Measurements from ENCODE around the gene CASK. TPM values are rescaled to one million over a fixed set of nuclear protein-coding genes. Genes with fewer than 3 reads are reported as not detected.

Gene CASK
- polyA plus RNA-seq, 2 donors = 5.2 to 7.7 TPM

DNA sequence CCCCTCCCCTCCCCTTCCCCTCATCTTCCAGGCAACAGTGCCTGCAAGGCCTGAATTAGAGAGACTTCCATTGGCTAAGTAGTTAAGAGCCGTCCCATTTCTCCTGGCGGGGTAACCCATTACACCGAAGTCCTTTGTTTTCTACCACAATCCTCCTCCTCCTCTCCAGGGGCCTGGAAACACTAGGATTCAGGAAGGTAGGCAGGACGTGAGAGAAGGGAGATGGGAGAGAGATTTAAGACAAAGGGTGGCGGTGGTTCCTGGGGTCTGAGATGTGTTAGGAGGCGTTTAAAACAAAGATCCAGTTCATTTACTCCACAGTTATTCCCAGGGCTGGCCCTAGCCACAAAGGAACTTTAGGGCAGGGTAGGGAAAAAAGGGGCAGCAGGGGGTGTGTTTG lies 448.2 kb downstream of the CASK start:
- no peak overlapping the region for H3K4me3 ChIP-seq (ENCODE audit: low read depth in 1 of 2, low read length in 2 of 2)
- no peaks in the 10 kb centered on the region for H3K27me3 ChIP-seq (ENCODE audit: control insufficient read depth in 1 of 2, insufficient read depth in 2 of 2, low read length in 2 of 2)
- H3K9me3 ChIP-seq (ENCODE audit: control insufficient read depth in 2 of 2, insufficient read depth in 1 of 2, low read depth in 1 of 2, low read length in 1 of 2) = no peaks in the 10 kb centered on the region
- 61 to 83% methylated on average over 6 of the region's 6 CpGs for WGBS, 2 donors
- no peaks in the 10 kb centered on the region for H3K4me1 ChIP-seq (ENCODE audit: control insufficient read depth in 2 of 2, insufficient read depth in 2 of 2, low read length in 1 of 2)
- H3K27ac ChIP-seq (ENCODE audit: low read depth in 2 of 2, low read length in 1 of 2) = no peak overlapping the region
- H3K36me3 ChIP-seq (ENCODE audit: control insufficient read depth in 2 of 2, insufficient read depth in 2 of 2, low read length in 1 of 2) = no peaks in the 10 kb centered on the region

- H3K4me3 ChIP-seq (ENCODE audit: low read depth in 1 of 2, low read length in 2 of 2) = no peak overlapping the region
- H3K36me3 ChIP-seq (ENCODE audit: control insufficient read depth in 2 of 2, insufficient read depth in 2 of 2, low read length in 1 of 2) = no peaks in the 10 kb centered on the region
- no peaks in the 10 kb centered on the region for H3K27me3 ChIP-seq (ENCODE audit: control insufficient read depth in 1 of 2, insufficient read depth in 2 of 2, low read length in 2 of 2)
- 85 to 90% methylated on average over 14 to 16 of the region's 16 CpGs for WGBS, 2 donors
- H3K9me3 ChIP-seq (ENCODE audit: control insufficient read depth in 2 of 2, insufficient read depth in 1 of 2, low read depth in 1 of 2, low read length in 1 of 2) = no peaks in the 10 kb centered on the region
- H3K27ac ChIP-seq (ENCODE audit: low read depth in 2 of 2, low read length in 1 of 2) = no peak overlapping the region
- H3K4me1 ChIP-seq (ENCODE audit: control insufficient read depth in 2 of 2, insufficient read depth in 2 of 2, low read length in 1 of 2) = no peaks in the 10 kb centered on the region
Observed at GRCh38 chrX:41474726-41475100, 448.6 kb downstream of the CASK start.

DNA sequence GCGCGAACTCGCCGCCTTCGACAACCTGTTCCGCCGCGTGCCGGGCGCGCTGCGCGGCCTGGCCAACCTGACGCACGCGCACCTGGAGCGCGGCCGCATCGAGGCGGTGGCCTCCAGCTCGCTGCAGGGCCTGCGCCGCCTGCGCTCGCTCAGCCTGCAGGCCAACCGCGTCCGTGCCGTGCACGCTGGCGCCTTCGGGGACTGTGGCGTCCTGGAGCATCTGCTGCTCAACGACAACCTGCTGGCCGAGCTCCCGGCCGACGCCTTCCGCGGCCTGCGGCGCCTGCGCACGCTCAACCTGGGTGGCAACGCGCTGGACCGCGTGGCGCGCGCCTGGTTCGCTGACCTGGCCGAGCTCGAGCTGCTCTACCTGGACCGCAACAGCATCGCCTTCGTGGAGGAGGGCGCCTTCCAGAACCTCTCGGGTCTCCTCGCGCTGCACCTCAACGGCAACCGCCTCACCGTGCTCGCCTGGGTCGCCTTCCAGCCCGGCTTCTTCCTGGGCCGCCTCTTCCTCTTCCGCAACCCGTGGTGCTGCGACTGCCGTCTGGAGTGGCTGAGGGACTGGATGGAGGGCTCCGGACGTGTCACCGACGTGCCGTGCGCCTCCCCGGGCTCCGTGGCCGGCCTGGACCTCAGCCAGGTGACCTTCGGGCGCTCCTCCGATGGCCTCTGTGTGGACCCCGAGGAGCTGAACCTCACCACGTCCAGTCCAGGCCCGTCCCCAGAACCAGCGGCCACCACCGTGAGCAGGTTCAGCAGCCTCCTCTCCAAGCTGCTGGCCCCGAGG lies 449.2 kb downstream of the CASK start:
- WGBS, 2 donors = 92 to 96% methylated on average over 81 to 91 of the region's 91 CpGs
- Histone ChIP-seq H3K4me1 (ENCODE audit: control insufficient read depth in 2 of 2, insufficient read depth in 2 of 2, low read length in 1 of 2) (no peaks in the 10 kb centered on the region), H3K27me3 (ENCODE audit: control insufficient read depth in 1 of 2, insufficient read depth in 2 of 2, low read length in 2 of 2) (no peaks in the 10 kb centered on the region), H3K27ac (ENCODE audit: low read depth in 2 of 2, low read length in 1 of 2) (no peak overlapping the region), H3K36me3 (ENCODE audit: control insufficient read depth in 2 of 2, insufficient read depth in 2 of 2, low read length in 1 of 2) (no peaks in the 10 kb centered on the region), H3K9me3 (ENCODE audit: control insufficient read depth in 2 of 2, insufficient read depth in 1 of 2, low read depth in 1 of 2, low read length in 1 of 2) (no peaks in the 10 kb centered on the region), H3K4me3 (ENCODE audit: low read depth in 1 of 2, low read length in 2 of 2) (no peak overlapping the region)

GRCh38 chrX:41472231-41472815 lies 451.0 kb downstream of the CASK start:
- Histone ChIP-seq H3K27me3 (ENCODE audit: control insufficient read depth in 1 of 2, insufficient read depth in 2 of 2, low read length in 2 of 2) (no peaks in the 10 kb centered on the region), H3K36me3 (ENCODE audit: control insufficient read depth in 2 of 2, insufficient read depth in 2 of 2, low read length in 1 of 2) (no peaks in the 10 kb centered on the region), H3K9me3 (ENCODE audit: control insufficient read depth in 2 of 2, insufficient read depth in 1 of 2, low read depth in 1 of 2, low read length in 1 of 2) (no peaks in the 10 kb centered on the region), H3K4me3 (ENCODE audit: low read depth in 1 of 2, low read length in 2 of 2) (no peak overlapping the region), H3K4me1 (ENCODE audit: control insufficient read depth in 2 of 2, insufficient read depth in 2 of 2, low read length in 1 of 2) (no peaks in the 10 kb centered on the region), H3K27ac (ENCODE audit: low read depth in 2 of 2, low read length in 1 of 2) (no peak overlapping the region)
- WGBS, 2 donors = 96 to 98% methylated on average over 32 of the region's 32 CpGs

GRCh38 chrX:41471786-41472185 lies 451.6 kb downstream of the CASK start:
- WGBS, 2 donors = 73 to 96% methylated on average over 2 of the region's 2 CpGs
- Histone ChIP-seq H3K27me3 (ENCODE audit: control insufficient read depth in 1 of 2, insufficient read depth in 2 of 2, low read length in 2 of 2) (no peaks in the 10 kb centered on the region), H3K4me3 (ENCODE audit: low read depth in 1 of 2, low read length in 2 of 2) (no peak overlapping the region), H3K36me3 (ENCODE audit: control insufficient read depth in 2 of 2, insufficient read depth in 2 of 2, low read length in 1 of 2) (no peaks in the 10 kb centered on the region), H3K9me3 (ENCODE audit: control insufficient read depth in 2 of 2, insufficient read depth in 1 of 2, low read depth in 1 of 2, low read length in 1 of 2) (no peaks in the 10 kb centered on the region), H3K27ac (ENCODE audit: low read depth in 2 of 2, low read length in 1 of 2) (no peak overlapping the region), H3K4me1 (ENCODE audit: control insufficient read depth in 2 of 2, insufficient read depth in 2 of 2, low read length in 1 of 2) (no peaks in the 10 kb centered on the region)

- Histone ChIP-seq H3K4me1 (ENCODE audit: control insufficient read depth in 2 of 2, insufficient read depth in 2 of 2, low read length in 1 of 2) (no peaks in the 10 kb centered on the region), H3K36me3 (ENCODE audit: control insufficient read depth in 2 of 2, insufficient read depth in 2 of 2, low read length in 1 of 2) (no peaks in the 10 kb centered on the region), H3K9me3 (ENCODE audit: control insufficient read depth in 2 of 2, insufficient read depth in 1 of 2, low read depth in 1 of 2, low read length in 1 of 2) (no peaks in the 10 kb centered on the region), H3K27ac (ENCODE audit: low read depth in 2 of 2, low read length in 1 of 2) (no peak overlapping the region), H3K4me3 (ENCODE audit: low read depth in 1 of 2, low read length in 2 of 2) (no peak overlapping the region), H3K27me3 (ENCODE audit: control insufficient read depth in 1 of 2, insufficient read depth in 2 of 2, low read length in 2 of 2) (no peaks in the 10 kb centered on the region)
- WGBS, 2 donors = 88 to 92% methylated on average over 7 of the region's 7 CpGs
Observed at GRCh38 chrX:41470706-41471105, 452.6 kb downstream of the CASK start.

DNA sequence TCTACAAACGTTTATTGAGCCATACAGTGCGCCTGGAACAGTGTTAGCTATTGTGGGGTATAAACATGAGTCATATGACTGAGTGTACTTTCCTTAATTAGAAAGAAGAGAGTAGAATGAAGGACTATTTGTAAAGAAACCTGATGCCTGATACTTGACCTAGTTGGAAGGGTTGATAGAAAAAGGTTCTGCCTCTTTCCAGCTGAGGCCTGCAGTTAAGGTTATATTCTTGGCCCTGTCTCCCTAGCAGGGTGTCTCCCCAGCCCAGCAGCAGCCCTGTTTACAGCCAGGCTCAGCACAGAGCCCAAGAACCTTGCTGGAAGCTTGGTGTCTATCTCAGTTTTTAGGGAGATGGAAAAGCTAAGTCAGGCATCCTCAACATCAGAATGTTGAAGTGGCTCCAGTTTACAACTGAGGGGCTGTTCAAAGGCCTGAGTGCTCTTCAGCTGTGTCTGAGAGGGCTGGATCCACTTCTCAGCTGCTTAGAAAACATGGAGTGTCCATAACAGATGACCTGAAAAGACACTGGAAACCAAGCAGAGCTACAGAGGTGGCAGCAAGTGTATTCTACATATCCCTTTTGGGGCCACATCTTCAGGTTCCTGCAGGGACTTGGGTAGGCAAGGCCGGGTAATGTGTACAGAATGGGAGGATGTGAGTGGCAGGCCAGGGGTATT lies 454.6 kb downstream of the CASK start:
- H3K27ac ChIP-seq (ENCODE audit: low read depth in 2 of 2, low read length in 1 of 2) = no peak overlapping the region
- no peaks in the 10 kb centered on the region for H3K36me3 ChIP-seq (ENCODE audit: control insufficient read depth in 2 of 2, insufficient read depth in 2 of 2, low read length in 1 of 2)
- H3K4me3 ChIP-seq (ENCODE audit: low read depth in 1 of 2, low read length in 2 of 2) = no peak overlapping the region
- no peaks in the 10 kb centered on the region for H3K9me3 ChIP-seq (ENCODE audit: control insufficient read depth in 2 of 2, insufficient read depth in 1 of 2, low read depth in 1 of 2, low read length in 1 of 2)
- WGBS, 2 donors = 51 to 55% methylated on average over 3 of the region's 3 CpGs
- H3K4me1 ChIP-seq (ENCODE audit: control insufficient read depth in 2 of 2, insufficient read depth in 2 of 2, low read length in 1 of 2) = no peaks in the 10 kb centered on the region
- H3K27me3 ChIP-seq (ENCODE audit: control insufficient read depth in 1 of 2, insufficient read depth in 2 of 2, low read length in 2 of 2) = no peaks in the 10 kb centered on the region

Other genes starting within 250 kb of the CASK start
- under 1 TPM; 0.65 to 0.76 TPM for gene GPR34, start 234.6 kb downstream of the CASK start, polyA plus RNA-seq
- under 1 TPM; 0.06 to 0.12 TPM for gene GPR82, start 199.4 kb downstream of the CASK start, polyA plus RNA-seq

Measured in esophagus (tissue), 2 donors.